B cell (primary cell): ENCODE measurements around the gene MRGPRX4. TPM values are rescaled to one million over a fixed set of nuclear protein-coding genes. Genes with fewer than 3 reads are reported as not detected.

Experiments used
- ATAC-seq: fragments of 200-7000 bp; cut with Tn5 transposase; one replicate; pipeline ENCODE4 v1.10.0; 2021; ENCODE audit warnings: low read depth, mild to moderate bottlenecking, moderate number of reproducible peaks, moderate library complexity
- CTCF ChIA-PET: fragments of 350-600 bp; sonication (Branson Sonifier 250); formaldehyde crosslinking; loops from one replicate; lab custom pipeline; 2021; ENCODE audit warnings: antibody characterized with exemption, inconsistent platforms; lab: Charles Lee
- POLR2A ChIA-PET: fragments of 350-600 bp; sonication (Branson Sonifier 250); formaldehyde crosslinking; loops from one replicate; lab custom pipeline; 2021; ENCODE audit warnings: antibody characterized with exemption; lab: Charles Lee
- DNase-seq: peaks from one replicate; pipeline ENCODE4 v3.0.0; 2013
- H2AFZ ChIP-seq: 2 replicates; pipeline ENCODE4 v1.6.1; 2012; ENCODE audit warnings: mild to moderate bottlenecking, low read depth, low read length; ENCODE audit not compliant: insufficient read depth, poor library complexity, severe bottlenecking
- H3K27ac ChIP-seq, 2 donors: 1 replicate in 1 of 2; 2 replicates in 1 of 2; pipeline ENCODE4 v1.5.1; 2012 to 2013; ENCODE audit warnings: low read length in 2 of 2, mild to moderate bottlenecking in 2 of 2, moderate library complexity in 1 of 2
- H3K27me3 ChIP-seq, 4 experiments: fragments of 200-600 bp in 1 of 4; sonication (generic) in 1 of 4; replicated peaks in 1 of 4; 1 replicate in 2 of 4; 2 replicates in 2 of 4; pipeline versions ENCODE4 v1.6.1 to v1.7.0; 2013 to 2016; ENCODE audit warnings: low read length in 3 of 4, mild to moderate bottlenecking in 2 of 4, mixed read lengths in 1 of 4, moderate library complexity in 1 of 4; ENCODE audit not compliant: insufficient read depth in 4 of 4, control insufficient read depth in 3 of 4; ENCODE audit errors: control extremely low read depth in 1 of 4
- H3K36me3 ChIP-seq, 2 experiments: replicated peaks in 1 of 2; 1 replicate in 1 of 2; 2 replicates in 1 of 2; pipeline versions ENCODE4 v1.6.1 to v1.7.1; 2013; ENCODE audit warnings: low read length in 1 of 2; ENCODE audit not compliant: insufficient read depth in 2 of 2, control insufficient read depth in 1 of 2; ENCODE audit errors: control extremely low read depth in 1 of 2, extremely low read depth in 1 of 2
- H3K4me1 ChIP-seq, 2 donors: fragments of 200-600 bp in 1 of 2; sonication (generic) in 1 of 2; 1 replicate in 1 of 2; 2 replicates in 1 of 2; pipeline versions ENCODE4 v1.5.1 to v1.6.1; 2013 to 2017; ENCODE audit warnings: low read length in 2 of 2; ENCODE audit not compliant: control insufficient read depth in 2 of 2, insufficient read depth in 2 of 2
- H3K4me2 ChIP-seq: replicated peaks from 2 replicates; pipeline ENCODE3; 2012; ENCODE audit warnings: mild to moderate bottlenecking, low read depth, low read length; ENCODE audit not compliant: poor library complexity, severe bottlenecking
- H3K4me3 ChIP-seq, 5 experiments: fragments of 200-600 bp in 1 of 5; sonication (generic) in 1 of 5; 1 replicate in 3 of 5; 2 replicates in 2 of 5; pipeline versions ENCODE4 v1.5.1 to v1.7.0; 2011 to 2016; ENCODE audit warnings: low read length in 4 of 5, mild to moderate bottlenecking in 4 of 5, low read depth in 2 of 5, control low read depth in 1 of 5, moderate library complexity in 1 of 5; ENCODE audit not compliant: insufficient read depth in 1 of 5; ENCODE audit errors: control extremely low read depth in 1 of 5, extremely low read depth in 1 of 5
- H3K79me2 ChIP-seq: fragments of 200-600 bp; sonication (generic); one replicate; pipeline ENCODE4 v1.6.0; 2016; ENCODE audit warnings: low read length; ENCODE audit not compliant: control insufficient read depth, insufficient read depth
- H3K9ac ChIP-seq: fragments of 200-600 bp; sonication (generic); 2 replicates; pipeline ENCODE4 v1.6.1; 2017; ENCODE audit warnings: mild to moderate bottlenecking, low read length, moderate library complexity
- H3K9me3 ChIP-seq, 3 donors: one replicate each; pipeline versions ENCODE4 v1.6.1 to v1.7.1; 2013; ENCODE audit warnings: low read length in 2 of 3; ENCODE audit not compliant: control insufficient read depth in 2 of 3, insufficient read depth in 1 of 3; ENCODE audit errors: control extremely low read depth in 1 of 3
- H4K20me1 ChIP-seq: 2 replicates; pipeline ENCODE4 v1.6.0; 2012; ENCODE audit warnings: mild to moderate bottlenecking, low read length; ENCODE audit not compliant: insufficient read depth, control insufficient read depth, poor library complexity, severe bottlenecking
- H3K27ac Mint-ChIP-seq: one replicate; pipeline ENCODE4 v1.8.0; 2021; ENCODE audit warnings: mixed read lengths
- H3K27me3 Mint-ChIP-seq: one replicate; pipeline ENCODE4 v1.8.0; 2021; ENCODE audit warnings: mixed read lengths
- H3K4me1 Mint-ChIP-seq: one replicate; pipeline ENCODE4 v1.8.0; 2021; ENCODE audit warnings: mixed read lengths
- H3K4me3 Mint-ChIP-seq: one replicate; pipeline ENCODE4 v1.8.0; 2021; ENCODE audit warnings: mixed read lengths
- H3K9me3 Mint-ChIP-seq: one replicate; pipeline ENCODE4 v1.8.0; 2022; ENCODE audit warnings: mixed read lengths; ENCODE audit not compliant: insufficient read depth
- EZH2 ChIP-seq: IDR thresholded peaks from 2 replicates; pipeline ENCODE4 v1.6.1; 2012; ENCODE audit warnings: borderline replicate concordance, low read depth, mild to moderate bottlenecking, moderate library complexity, low read length; ENCODE audit not compliant: insufficient read depth, poor library complexity, severe bottlenecking
- WGBS: methylation state at CpG from one replicate; pipeline ENCODE4 v1.1.5; 2013; ENCODE audit warnings: missing lambda C conversion rate; ENCODE audit not compliant: insufficient coverage; 5-methylcytosine and 5-hydroxymethylcytosine counted together
- intact Hi-C: fragments of 100-400 bp; cut with micrococcal nuclease; formaldehyde crosslinking; loops from one replicate; pipeline ENCODE4 v1.10.0; 2022
- polyA plus RNA-seq: library from polyadenylated mRNA; depleted of rRNA; stranded (reverse); fragments of >200 nt; gene quantifications from 2 replicates; pipeline ENCODE4 v1.2.3, GENCODE V29; 2012
- total RNA-seq, 2 donors: library from RNA; stranded (reverse); fragments of 120-200 nt in 1 of 2; gene quantifications; 1 replicate in 1 of 2; 2 replicates in 1 of 2; pipeline versions ENCODE4 v1.2.3 to v1.2.4, GENCODE V29; 2013 to 2022
- TF ChIP-seq, protein P1 (sequence below): fragments of 200-600 bp; IDR thresholded peaks from one replicate; pipeline ENCODE4 v1.8.0; 2022; ENCODE audit warnings: antibody characterized with exemption, mild to moderate bottlenecking

MRGPRX4 gene
- total and polyA plus RNA-seq, 2 donors (not counting 1 experiment from before 2014, with no cell fraction given) = 0.12 TPM; not detected in 1

DNA sequence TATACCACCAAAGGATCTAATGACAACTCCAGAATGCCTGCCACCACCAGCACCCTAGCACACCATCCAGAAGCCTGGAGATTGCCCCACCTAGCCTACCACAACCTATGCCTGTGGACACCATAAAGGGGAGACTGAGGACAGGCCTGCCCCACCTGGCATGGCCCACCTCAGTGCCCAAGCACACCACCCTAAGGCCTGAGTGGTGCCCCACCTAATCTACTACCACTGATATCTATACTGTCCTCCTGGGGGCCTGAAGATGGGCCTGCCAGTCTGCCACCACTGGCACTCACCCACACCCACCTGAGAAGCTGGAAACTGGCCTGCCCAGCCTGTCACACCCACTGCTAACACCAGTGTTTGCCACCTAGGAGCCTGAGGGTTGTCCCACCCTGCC lies 32.1 kb downstream of the MRGPRX4 start:
- Histone ChIP-seq H3K79me2 (no peaks in the 10 kb centered on the region), H3K4me3 (no peak overlapping the region), H4K20me1 (no peaks in the 10 kb centered on the region), H3K4me1 (no peaks in the 10 kb centered on the region), H3K9me3 (peaks cover 0 to 9% (median 0%) of the 10 kb centered on the region in 3 donors), H3K4me2 (no peak overlapping the region), H3K9ac (no peak overlapping the region), H3K27ac (no peak overlapping the region), H3K36me3 (no peaks in the 10 kb centered on the region), H3K27me3 (peaks cover 0 to 13% (median 1%) of the 10 kb centered on the region in 4 experiments), H2AFZ (no peak overlapping the region)
- Mint-ChIP-seq H3K27me3 (peaks cover 63% of the 10 kb centered on the region), H3K4me3 (no peak overlapping the region), H3K9me3 (no peaks in the 10 kb centered on the region), H3K27ac (no peak overlapping the region), H3K4me1 (no peaks in the 10 kb centered on the region)
- ATAC-seq (no peak), DNase-seq (no peak)
- CTCF ChIA-PET = no interaction called here
- intact Hi-C loops = no loop called here
- POLR2A ChIA-PET = no interaction called here
- no peak for TF ChIP-seq EZH2
- TF ChIP-seq, protein P1, sequence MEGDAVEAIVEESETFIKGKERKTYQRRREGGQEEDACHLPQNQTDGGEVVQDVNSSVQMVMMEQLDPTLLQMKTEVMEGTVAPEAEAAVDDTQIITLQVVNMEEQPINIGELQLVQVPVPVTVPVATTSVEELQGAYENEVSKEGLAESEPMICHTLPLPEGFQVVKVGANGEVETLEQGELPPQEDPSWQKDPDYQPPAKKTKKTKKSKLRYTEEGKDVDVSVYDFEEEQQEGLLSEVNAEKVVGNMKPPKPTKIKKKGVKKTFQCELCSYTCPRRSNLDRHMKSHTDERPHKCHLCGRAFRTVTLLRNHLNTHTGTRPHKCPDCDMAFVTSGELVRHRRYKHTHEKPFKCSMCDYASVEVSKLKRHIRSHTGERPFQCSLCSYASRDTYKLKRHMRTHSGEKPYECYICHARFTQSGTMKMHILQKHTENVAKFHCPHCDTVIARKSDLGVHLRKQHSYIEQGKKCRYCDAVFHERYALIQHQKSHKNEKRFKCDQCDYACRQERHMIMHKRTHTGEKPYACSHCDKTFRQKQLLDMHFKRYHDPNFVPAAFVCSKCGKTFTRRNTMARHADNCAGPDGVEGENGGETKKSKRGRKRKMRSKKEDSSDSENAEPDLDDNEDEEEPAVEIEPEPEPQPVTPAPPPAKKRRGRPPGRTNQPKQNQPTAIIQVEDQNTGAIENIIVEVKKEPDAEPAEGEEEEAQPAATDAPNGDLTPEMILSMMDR = no peak

DNA sequence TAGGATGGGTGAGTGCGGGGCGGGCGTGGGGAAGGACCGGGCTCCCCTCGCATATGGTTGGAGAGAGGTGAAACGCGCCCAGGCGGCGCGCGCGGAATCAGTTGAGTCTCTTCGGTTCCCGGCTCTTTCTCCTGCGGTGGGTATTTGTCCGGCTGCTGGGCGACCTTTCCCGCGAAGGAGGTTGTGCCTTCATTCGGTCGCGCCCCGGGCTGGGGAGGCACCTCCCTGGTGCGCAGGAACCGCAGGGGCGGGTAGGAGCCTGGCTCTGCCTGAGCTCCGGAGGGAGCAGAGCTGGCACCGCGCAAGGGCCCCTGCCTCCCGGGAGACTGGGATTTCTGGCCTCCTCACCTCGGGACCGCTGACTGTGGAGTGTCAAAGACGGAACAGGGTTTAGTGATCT lies 36.4 kb downstream of the MRGPRX4 start:
- H3K4me1 ChIP-seq = no peaks in the 10 kb centered on the region
- DNase-seq (no peak), ATAC-seq (no peak)
- ChIA-PET CTCF (no interaction called here), POLR2A (no interaction called here)
- TF ChIP-seq, protein P1 = no peak
- no peak overlapping the region for H3K9ac ChIP-seq
- H3K27me3 Mint-ChIP-seq = peaks cover 45% of the 10 kb centered on the region
- H3K4me1 Mint-ChIP-seq = no peaks in the 10 kb centered on the region
- H3K4me3 ChIP-seq = no peak overlapping the region
- WGBS = 33% methylated on average over 30 of the region's 33 CpGs
- H3K79me2 ChIP-seq = no peaks in the 10 kb centered on the region
- no peak overlapping the region for H3K4me2 ChIP-seq
- H3K27ac Mint-ChIP-seq = no peak overlapping the region
- intact Hi-C loops = no loop called here
- H2AFZ ChIP-seq = no peak overlapping the region
- H4K20me1 ChIP-seq = no peaks in the 10 kb centered on the region
- H3K9me3 ChIP-seq = peaks cover 0 to 5% (median 0%) of the 10 kb centered on the region in 3 donors
- H3K4me3 Mint-ChIP-seq = no peak overlapping the region
- H3K27ac ChIP-seq = no peak overlapping the region
- no peaks in the 10 kb centered on the region for H3K36me3 ChIP-seq
- peaks cover 0 to 10% (median 1%) of the 10 kb centered on the region in 4 experiments for H3K27me3 ChIP-seq
- no peaks in the 10 kb centered on the region for H3K9me3 Mint-ChIP-seq
